Measurements from ENCODE around the gene ADCY9.
"Not testable (repeated sequence)": the region's sequence is repeated elsewhere in the genome, so short reads cannot be mapped to it uniquely, and the experiment has no call there.

The ADCY9 gene

GRCh38 chr16:3965781-3966582 lies 150.3 kb downstream of the ADCY9 start:
- DNase-seq, result no peak

DNA sequence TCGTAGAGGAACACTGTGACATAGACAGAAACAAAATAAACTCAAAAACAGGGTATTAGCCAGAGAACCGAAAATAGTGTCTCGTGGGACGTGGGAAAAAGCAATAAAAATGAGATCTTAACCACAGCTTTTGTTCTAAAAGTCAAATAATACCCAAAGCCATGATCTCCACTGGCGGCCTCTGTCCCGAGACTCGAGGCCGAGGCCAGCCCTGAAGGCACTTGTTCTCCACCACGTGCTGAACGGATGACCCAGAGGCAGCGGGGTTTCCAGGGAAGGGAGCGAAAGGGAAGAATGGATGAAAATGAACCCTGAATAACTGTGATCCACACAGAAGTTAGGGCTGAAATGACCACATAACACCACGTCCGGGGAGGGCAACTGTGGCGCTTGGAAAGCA lies 150.9 kb downstream of the ADCY9 start:
- DNase-seq, result no peak

DNA sequence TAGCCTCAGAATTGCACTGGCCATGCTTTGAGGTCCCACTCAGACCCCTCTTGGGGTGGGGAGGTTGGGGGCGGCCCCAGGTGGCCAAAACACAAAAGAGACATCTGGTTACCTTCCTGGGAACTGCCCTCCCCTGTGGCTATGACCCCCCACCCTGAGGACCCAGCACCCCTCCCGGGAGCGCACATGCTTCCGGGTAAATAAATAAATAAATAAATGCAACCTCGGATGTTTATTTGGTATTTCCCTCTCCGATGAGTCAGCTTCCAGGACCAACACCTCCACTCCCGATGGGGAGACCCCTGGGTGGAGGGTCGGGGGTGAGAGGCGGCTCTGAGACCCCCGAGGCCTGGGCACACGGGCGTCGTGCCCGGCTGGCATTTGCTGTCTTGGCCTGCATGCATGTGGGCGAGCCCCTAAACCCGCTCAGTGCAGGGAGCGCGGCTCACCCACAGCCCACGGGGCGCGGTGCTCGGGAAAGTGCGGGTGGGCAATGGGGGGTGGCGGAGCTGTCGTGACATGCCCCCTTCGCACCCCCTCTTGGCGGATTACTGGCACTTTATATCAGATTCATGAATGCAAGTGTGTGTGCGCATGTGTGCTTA lies 151.5 kb downstream of the ADCY9 start:
- no peak for DNase-seq

GRCh38 chr16:3963886-3964685 lies 152.2 kb downstream of the ADCY9 start:
- no peak for DNase-seq

DNA sequence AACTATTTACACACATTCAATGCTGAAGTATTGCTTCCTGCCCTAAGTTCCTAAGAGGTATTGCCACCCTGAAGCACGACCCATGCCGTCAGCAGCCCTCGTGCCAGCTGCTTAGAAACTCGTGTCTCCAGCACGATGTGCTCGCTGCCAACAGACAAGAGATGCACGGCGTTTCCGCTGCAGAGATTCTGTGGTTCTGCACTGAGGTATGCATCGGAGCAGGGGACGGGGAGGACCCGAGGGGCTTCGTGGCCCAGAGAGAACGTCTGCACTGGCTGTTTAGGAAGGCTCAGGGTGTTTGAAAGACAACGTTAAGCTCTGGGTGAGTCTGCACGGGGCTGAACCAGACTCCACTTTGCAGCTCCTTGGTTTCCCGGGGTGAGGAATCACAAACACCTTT lies 153.0 kb downstream of the ADCY9 start:
- DNase-seq, result no peak

GRCh38 chr16:3961449-3961849 lies 154.8 kb downstream of the ADCY9 start:
- no peak for DNase-seq

GRCh38 chr16:3959926-3960590 lies 156.2 kb downstream of the ADCY9 start:
- not testable (repeated sequence) for DNase-seq

- DNase-seq, result no peak
These were observed 157.1 kb downstream of the ADCY9 start for GRCh38 chr16:3959148-3959547.

DNA sequence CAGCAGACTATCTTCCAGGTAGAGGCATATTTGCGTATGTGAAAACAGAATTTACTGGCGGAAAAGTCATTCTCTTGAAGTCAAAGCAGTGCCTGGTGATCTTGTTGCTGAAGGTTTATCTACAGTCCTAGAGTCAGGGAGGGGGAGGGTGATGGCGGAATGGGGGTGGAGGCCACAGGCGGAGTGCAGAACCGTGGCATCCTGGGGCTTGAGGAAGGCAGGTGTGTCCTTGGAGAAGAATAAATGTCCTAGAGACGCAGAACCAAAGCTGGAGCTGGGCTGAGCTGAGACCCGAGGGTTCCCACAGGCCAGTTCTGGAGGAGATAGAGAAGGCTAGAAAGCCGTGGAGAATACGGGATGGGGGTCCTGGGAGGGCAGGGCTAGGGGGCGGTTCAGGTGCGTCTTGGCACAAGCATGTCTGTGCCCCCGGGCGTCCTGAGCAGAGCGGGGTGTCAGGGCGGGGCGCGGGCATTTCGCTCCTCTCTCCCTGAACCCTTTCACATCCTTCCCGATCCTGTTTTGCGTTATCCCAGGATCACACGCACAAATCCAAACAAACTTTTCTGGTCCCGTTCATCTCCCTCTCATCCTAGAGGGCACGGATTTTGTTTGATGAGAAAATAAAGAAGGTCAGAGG lies 158.8 kb downstream of the ADCY9 start:
- DNase-seq, result no peak

DNA sequence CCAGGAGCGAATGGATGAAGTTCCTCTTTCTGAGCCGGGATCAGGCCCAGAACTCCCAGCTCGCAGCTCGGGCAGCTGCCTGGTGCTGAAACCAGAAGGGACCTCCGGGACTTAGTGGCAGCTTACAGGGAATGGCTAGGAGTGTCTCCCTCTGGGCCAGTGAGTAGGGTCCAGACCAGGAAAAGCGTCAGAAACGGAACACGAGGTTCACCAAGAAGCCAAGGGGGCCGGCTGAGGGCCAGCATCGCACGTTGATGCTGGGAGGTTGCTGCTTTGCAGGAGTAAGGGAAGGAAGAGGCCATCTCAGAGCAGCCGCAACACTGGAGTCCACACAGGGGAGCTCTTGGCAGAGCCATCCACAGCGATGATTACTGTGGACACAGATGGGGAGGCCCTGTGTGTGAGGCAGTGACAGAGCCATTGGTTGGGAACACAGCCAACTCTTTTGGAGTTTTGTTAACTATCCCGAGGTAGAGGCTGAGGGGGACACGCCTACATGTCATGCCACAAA lies 161.8 kb downstream of the ADCY9 start:
- no peak for DNase-seq

GRCh38 chr16:3953728-3954410 lies 162.4 kb downstream of the ADCY9 start:
- DNase-seq, result no peak

GRCh38 chr16:3952737-3953131 lies 163.5 kb downstream of the ADCY9 start:
- no peak for DNase-seq

DNA sequence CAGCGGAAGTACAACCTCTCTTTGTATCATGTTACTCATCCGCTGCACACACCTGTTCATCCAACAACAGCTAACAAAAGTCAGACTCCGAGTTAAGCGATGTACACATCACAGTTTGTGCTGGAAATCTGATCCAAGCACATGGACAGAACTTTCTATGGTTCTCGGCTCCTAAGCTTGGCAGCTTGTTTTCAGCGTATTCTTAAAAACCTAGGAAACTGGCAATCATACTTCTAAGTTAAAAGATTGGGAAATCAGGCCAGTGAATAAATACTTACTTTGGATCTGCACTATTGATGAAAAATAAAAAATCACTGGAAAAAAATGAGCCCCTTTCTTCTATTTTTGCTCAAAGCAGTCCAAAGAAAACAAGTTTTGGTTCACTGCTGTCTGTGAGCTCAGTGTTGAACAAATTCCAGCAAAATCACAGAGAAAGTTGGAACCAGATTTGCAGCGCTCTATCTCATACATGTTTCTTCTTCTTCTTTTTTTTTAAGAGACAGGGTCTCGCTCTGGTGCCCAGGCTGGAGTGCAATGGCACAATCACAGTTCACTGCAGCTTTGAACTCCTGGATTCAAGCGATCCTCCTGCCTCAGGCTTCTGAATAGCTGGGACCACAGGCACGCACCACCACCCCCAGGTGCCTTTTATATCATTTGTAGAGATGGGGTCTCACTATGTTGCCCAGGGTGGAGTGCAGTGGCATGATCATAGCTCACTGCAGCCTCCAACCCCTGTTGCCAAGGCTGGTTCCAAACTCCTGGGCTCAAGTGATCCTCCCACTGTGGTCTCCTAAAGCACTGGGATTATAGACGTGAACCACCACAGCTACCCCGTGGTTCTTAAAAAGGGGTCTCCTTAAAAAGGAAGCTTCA lies 164.1 kb downstream of the ADCY9 start:
- no peak for DNase-seq

DNA sequence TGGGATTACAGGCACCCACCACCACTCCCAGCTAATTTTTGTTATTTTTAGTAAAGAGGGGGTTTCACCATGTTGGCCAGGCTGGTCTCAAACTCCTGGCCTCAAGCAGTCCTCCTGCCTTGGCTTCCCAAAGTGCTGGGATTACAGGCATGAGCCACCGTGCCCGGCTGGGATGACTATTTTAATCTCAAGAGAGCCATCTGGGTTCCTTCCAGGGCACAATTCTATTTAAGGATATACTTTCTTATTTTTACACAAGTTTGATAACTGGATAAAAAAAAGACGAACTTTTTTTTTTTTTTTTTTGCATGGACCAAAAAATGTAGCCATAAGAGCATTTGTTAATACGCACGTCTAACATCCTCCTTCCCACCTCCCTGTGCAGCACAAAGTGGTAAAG lies 164.9 kb downstream of the ADCY9 start:
- DNase-seq, result not testable (repeated sequence)

DNA sequence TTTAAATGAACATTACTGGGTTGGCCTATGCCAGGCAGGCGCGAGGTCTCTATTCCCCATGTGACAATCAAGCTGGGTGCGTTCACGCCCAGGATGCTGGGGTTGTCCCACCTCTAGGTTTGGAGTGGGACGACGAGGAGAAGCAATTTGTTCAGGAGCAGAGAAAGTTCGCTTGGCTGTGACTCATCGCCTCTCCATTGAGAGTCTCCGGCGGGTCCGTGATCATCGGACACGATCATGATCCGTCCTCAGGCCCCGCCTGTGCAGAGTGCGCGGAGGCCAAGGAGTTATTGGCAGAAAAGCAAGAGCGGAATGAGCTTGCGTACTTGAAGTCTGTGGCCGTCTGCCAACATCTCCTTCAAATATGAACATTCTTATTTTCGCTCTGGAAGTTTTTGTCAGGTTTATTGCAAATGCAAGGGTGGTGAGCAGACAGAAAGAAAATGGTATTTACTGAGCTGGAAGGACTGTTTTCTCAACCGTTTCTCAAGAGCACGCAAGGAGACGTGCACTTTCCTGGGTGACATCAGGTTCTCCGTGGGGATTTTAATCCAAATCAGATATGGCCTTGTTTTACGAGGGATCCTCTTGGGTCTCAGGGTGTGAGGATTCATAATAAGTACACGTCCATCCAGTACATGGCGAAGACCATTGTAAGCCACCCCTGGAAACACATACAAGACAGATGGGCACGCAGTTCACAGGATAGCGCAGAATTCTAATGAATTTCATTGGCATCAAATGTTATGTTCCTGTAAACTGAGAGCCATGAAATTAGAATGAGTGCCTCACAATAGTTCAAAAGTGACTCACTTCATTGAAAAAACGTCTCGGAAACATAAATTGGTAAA lies 165.7 kb downstream of the ADCY9 start:
- DNase-seq, result no peak

- DNase-seq, result no peak
These were observed 166.3 kb downstream of the ADCY9 start for GRCh38 chr16:3949946-3950342.

DNA sequence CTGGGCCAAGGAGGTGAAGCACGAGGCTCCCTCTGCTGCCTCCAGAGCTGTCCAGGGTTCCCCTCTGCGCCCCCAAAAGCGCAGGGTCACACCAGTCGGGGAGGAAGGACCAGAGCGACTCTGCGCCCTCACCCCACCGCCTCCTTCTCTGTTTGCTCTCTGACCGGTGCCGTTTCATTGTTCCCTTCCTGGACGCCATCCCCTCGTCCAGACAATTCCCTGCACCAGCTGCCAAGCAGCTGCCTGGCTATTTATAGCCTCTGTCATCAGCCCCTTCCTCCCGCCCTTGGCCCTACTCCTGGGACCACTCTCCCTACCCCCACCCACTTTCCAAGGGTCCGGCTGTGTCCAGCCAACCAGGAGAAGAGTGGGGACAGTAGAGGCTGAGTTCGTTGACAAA lies 167.0 kb downstream of the ADCY9 start:
- DNase-seq, result no peak

GRCh38 chr16:3948378-3948995 lies 167.8 kb downstream of the ADCY9 start:
- DNase-seq, result no peak

- no peak for DNase-seq
These were observed 169.6 kb downstream of the ADCY9 start for GRCh38 chr16:3946604-3947180.

All from activated CD4-positive, alpha-beta T cell treated with anti-CD3 and anti-CD28 coated beads for 1 hour (primary cell).